Neural progenitor cell (in vitro differentiated cells): ENCODE data around the gene ADAP2. TPM values are rescaled to one million over a fixed set of nuclear protein-coding genes. Genes with fewer than 3 reads are reported as not detected.

Experiments used
- DNase-seq: peaks from one replicate; pipeline ENCODE4 v3.0.0-alpha.2; 2016; ENCODE audit warnings: low spot score
- H2AFZ ChIP-seq: fragments of 200-600 bp; sonication (generic); replicated peaks from 2 replicates; pipeline ENCODE4 v1.6.1; 2016; ENCODE audit warnings: antibody characterized with exemption
- H3F3A ChIP-seq: fragments of 200-600 bp; sonication (generic); 2 replicates; pipeline ENCODE4 v1.6.1; 2016; ENCODE audit warnings: antibody characterized with exemption, low read depth
- H3K27ac ChIP-seq: fragments of 200-600 bp; sonication (generic); 2 replicates; pipeline ENCODE4 v1.5.1; 2016; ENCODE audit warnings: mild to moderate bottlenecking
- H3K27me3 ChIP-seq: fragments of 200-600 bp; sonication (generic); 2 replicates; pipeline ENCODE4 v1.6.1; 2016; ENCODE audit warnings: mild to moderate bottlenecking, moderate library complexity
- H3K36me3 ChIP-seq: fragments of 200-600 bp; sonication (generic); 2 replicates; pipeline ENCODE4 v1.5.1; 2016
- H3K4me1 ChIP-seq: fragments of 200-600 bp; sonication (generic); 2 replicates; pipeline ENCODE4 v1.6.1; 2016; ENCODE audit warnings: mixed run types
- H3K4me2 ChIP-seq: fragments of 200-600 bp; sonication (generic); 2 replicates; pipeline ENCODE4 v1.6.1; 2016
- H3K4me3 ChIP-seq: fragments of 200-600 bp; sonication (generic); 2 replicates; pipeline ENCODE4 v1.5.1; 2016
- H3K79me2 ChIP-seq: fragments of 200-600 bp; sonication (generic); 2 replicates; pipeline ENCODE4 v1.6.1; 2016; ENCODE audit warnings: low read depth
- H3K9ac ChIP-seq: fragments of 200-600 bp; sonication (generic); 2 replicates; pipeline ENCODE4 v1.6.1; 2016
- H3K9me3 ChIP-seq: fragments of 200-600 bp; sonication (generic); 2 replicates; pipeline ENCODE4 v1.5.1; 2016; ENCODE audit warnings: low read depth
- H4K20me1 ChIP-seq: fragments of 200-600 bp; sonication (generic); 2 replicates; pipeline ENCODE4 v1.6.1; 2016; ENCODE audit warnings: low read depth
- H3K27ac Mint-ChIP-seq: 3 replicates; pipeline ENCODE4 v1.8.0; 2021; ENCODE audit warnings: mixed read lengths
- H3K27me3 Mint-ChIP-seq: 2 replicates; pipeline ENCODE4 v1.8.0; 2022; ENCODE audit warnings: low read depth, mild to moderate bottlenecking, inconsistent platforms, moderate library complexity, mixed read lengths; ENCODE audit not compliant: insufficient read depth
- H3K36me3 Mint-ChIP-seq: 3 replicates; pipeline ENCODE4 v1.8.0; 2021; ENCODE audit warnings: mixed read lengths
- H3K4me1 Mint-ChIP-seq: 3 replicates; pipeline ENCODE4 v1.8.0; 2021; ENCODE audit warnings: mixed read lengths
- H3K4me3 Mint-ChIP-seq: 3 replicates; pipeline ENCODE4 v1.8.0; 2021; ENCODE audit warnings: mild to moderate bottlenecking, moderate library complexity, mixed read lengths
- H3K9me3 Mint-ChIP-seq: 3 replicates; pipeline ENCODE4 v1.8.0; 2020; ENCODE audit warnings: mixed read lengths
- EZH2 ChIP-seq: fragments of 200-600 bp; sonication (generic); IDR thresholded peaks from 2 replicates; pipeline ENCODE4 v1.6.1; 2017; ENCODE audit warnings: antibody characterized with exemption, mild to moderate bottlenecking, moderate library complexity
- EZH2phosphoT487 ChIP-seq: fragments of 200-600 bp; sonication (generic); IDR thresholded peaks from 2 replicates; pipeline ENCODE4 v1.6.1; 2017; ENCODE audit warnings: antibody characterized with exemption
- total RNA-seq: library from RNA; depleted of rRNA; stranded (reverse); fragments of >200 nt; gene quantifications from 2 replicates; pipeline ENCODE4 v1.2.3, GENCODE V29; 2015; ENCODE audit warnings: low replicate concordance
- TF ChIP-seq, protein P1 (sequence below): fragments of 200-600 bp; sonication (generic); IDR thresholded peaks from 2 replicates; pipeline ENCODE4 v1.5.1; 2017; ENCODE audit warnings: antibody characterized with exemption, mild to moderate bottlenecking

ADAP2 gene
- total RNA-seq, 1 donor from 2014 or later, result 0.99 TPM

- Histone ChIP-seq H4K20me1 (no peaks in the 10 kb centered on the region), H3K27me3 (peaks cover 65% of the 10 kb centered on the region), H3K4me1 (no peaks in the 10 kb centered on the region), H3K4me3 (peak overlapping the region; percentile 59), H3K9me3 (no peaks in the 10 kb centered on the region), H3K9ac (no peak overlapping the region), H3K79me2 (no peaks in the 10 kb centered on the region), H3K36me3 (no peaks in the 10 kb centered on the region), H3F3A (peaks cover 8% of the 10 kb centered on the region), H3K27ac (no peak overlapping the region), H2AFZ (peak overlapping the region; percentile 95), H3K4me2 (peak overlapping the region; percentile 89)
- Mint-ChIP-seq H3K27ac (no peak overlapping the region), H3K36me3 (no peaks in the 10 kb centered on the region), H3K4me1 (peaks cover 18% of the 10 kb centered on the region), H3K4me3 (peak overlapping the region; percentile 84), H3K9me3 (no peaks in the 10 kb centered on the region), H3K27me3 (peaks cover 44% of the 10 kb centered on the region)
- TF ChIP-seq EZH2 (peak; percentile 92), EZH2phosphoT487 (peak; percentile 93)
- TF ChIP-seq, protein P1, sequence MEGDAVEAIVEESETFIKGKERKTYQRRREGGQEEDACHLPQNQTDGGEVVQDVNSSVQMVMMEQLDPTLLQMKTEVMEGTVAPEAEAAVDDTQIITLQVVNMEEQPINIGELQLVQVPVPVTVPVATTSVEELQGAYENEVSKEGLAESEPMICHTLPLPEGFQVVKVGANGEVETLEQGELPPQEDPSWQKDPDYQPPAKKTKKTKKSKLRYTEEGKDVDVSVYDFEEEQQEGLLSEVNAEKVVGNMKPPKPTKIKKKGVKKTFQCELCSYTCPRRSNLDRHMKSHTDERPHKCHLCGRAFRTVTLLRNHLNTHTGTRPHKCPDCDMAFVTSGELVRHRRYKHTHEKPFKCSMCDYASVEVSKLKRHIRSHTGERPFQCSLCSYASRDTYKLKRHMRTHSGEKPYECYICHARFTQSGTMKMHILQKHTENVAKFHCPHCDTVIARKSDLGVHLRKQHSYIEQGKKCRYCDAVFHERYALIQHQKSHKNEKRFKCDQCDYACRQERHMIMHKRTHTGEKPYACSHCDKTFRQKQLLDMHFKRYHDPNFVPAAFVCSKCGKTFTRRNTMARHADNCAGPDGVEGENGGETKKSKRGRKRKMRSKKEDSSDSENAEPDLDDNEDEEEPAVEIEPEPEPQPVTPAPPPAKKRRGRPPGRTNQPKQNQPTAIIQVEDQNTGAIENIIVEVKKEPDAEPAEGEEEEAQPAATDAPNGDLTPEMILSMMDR, result no peak
- DNase-seq, result peak; percentile 32
Observed at GRCh38 chr17:30922235-30923030, 688 bp downstream of the ADAP2 start.

DNA sequence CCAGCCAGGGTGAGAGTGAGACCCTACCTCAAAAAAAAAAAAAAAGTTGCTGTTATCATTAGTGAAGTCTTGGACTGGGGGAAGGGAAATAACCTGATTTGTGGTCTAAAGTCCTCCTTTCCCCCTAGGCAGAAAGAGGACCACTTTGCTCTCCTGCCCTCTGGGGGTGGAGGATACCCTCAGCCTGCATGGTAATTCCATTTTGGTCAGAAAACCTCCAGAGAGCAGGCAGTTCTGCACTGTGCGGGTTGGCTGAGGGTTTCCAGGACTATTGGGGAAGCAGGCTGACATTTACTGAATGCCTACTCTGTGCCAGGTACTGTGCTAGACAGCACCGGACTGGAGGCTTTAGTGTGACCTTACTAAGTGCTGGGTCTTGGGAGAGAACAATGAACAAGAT lies 2.6 kb downstream of the ADAP2 start:
- TF ChIP-seq EZH2phosphoT487 (no peak), EZH2 (no peak)
- TF ChIP-seq, protein P1, result peak; percentile 5
- H3K27ac Mint-ChIP-seq, result no peak overlapping the region
- Histone ChIP-seq H3K4me3 (no peak overlapping the region), H3K36me3 (no peaks in the 10 kb centered on the region), H2AFZ (no peak overlapping the region), H3K4me1 (no peaks in the 10 kb centered on the region), H3F3A (peaks cover 8% of the 10 kb centered on the region), H3K27ac (no peak overlapping the region), H4K20me1 (no peaks in the 10 kb centered on the region), H3K27me3 (peaks cover 58% of the 10 kb centered on the region), H3K9me3 (no peaks in the 10 kb centered on the region), H3K79me2 (no peaks in the 10 kb centered on the region), H3K9ac (no peak overlapping the region), H3K4me2 (no peak overlapping the region)
- DNase-seq, result no peak
- no peaks in the 10 kb centered on the region for H3K36me3 Mint-ChIP-seq
- no peaks in the 10 kb centered on the region for H3K9me3 Mint-ChIP-seq
- H3K4me1 Mint-ChIP-seq, result peaks cover 20% of the 10 kb centered on the region
- peaks cover 46% of the 10 kb centered on the region for H3K27me3 Mint-ChIP-seq
- H3K4me3 Mint-ChIP-seq, result no peak overlapping the region

DNA sequence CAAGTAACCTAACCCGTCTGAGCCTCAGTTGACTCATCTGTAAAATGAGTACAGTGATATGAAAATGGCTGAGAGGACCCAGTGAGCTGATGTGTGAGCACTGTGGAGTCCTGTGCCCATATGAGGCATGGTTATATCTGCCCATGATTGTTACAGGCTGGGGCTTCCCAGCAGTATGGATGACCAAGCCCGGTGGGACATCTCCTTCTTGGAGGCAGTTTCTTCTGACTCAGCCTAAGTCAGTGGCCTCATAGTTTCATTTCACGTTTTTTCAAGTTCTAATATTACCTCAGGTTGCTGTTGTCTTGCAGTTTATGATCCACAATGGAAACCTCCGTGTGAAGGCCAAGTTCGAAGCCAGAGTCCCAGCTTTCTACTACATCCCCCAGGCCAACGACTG lies 4.8 kb downstream of the ADAP2 start:
- peaks cover under 1% of the 10 kb centered on the region for H3F3A ChIP-seq
- TF ChIP-seq, protein P1, result no peak
- TF ChIP-seq EZH2phosphoT487 (no peak), EZH2 (no peak)
- H3K36me3 ChIP-seq, result no peaks in the 10 kb centered on the region
- H3K4me2 ChIP-seq, result no peak overlapping the region
- Mint-ChIP-seq H3K4me3 (no peak overlapping the region), H3K36me3 (no peaks in the 10 kb centered on the region), H3K27me3 (peaks cover 35% of the 10 kb centered on the region), H3K9me3 (no peaks in the 10 kb centered on the region), H3K4me1 (peaks cover 8% of the 10 kb centered on the region), H3K27ac (no peak overlapping the region)
- no peaks in the 10 kb centered on the region for H3K79me2 ChIP-seq
- no peaks in the 10 kb centered on the region for H3K4me1 ChIP-seq
- DNase-seq, result no peak
- H3K4me3 ChIP-seq, result no peak overlapping the region
- no peak overlapping the region for H3K27ac ChIP-seq
- peaks cover 44% of the 10 kb centered on the region for H3K27me3 ChIP-seq
- H3K9me3 ChIP-seq, result no peaks in the 10 kb centered on the region
- H2AFZ ChIP-seq, result no peak overlapping the region
- no peaks in the 10 kb centered on the region for H4K20me1 ChIP-seq
- no peak overlapping the region for H3K9ac ChIP-seq
